HG02973 (cell line): ENCODE data around the gene GRM8.
"Not testable (repeated sequence)": the region's sequence is repeated elsewhere in the genome, so short reads cannot be mapped to it uniquely, and the experiment has no call there.

Experiments used
- ATAC-seq: cut with Tn5 transposase; IDR thresholded peaks from one replicate; pipeline ENCODE4 v1.9.1; 2021; ENCODE audit warnings: moderate library complexity; ENCODE audit not compliant: unreplicated experiment

The GRM8 gene

DNA sequence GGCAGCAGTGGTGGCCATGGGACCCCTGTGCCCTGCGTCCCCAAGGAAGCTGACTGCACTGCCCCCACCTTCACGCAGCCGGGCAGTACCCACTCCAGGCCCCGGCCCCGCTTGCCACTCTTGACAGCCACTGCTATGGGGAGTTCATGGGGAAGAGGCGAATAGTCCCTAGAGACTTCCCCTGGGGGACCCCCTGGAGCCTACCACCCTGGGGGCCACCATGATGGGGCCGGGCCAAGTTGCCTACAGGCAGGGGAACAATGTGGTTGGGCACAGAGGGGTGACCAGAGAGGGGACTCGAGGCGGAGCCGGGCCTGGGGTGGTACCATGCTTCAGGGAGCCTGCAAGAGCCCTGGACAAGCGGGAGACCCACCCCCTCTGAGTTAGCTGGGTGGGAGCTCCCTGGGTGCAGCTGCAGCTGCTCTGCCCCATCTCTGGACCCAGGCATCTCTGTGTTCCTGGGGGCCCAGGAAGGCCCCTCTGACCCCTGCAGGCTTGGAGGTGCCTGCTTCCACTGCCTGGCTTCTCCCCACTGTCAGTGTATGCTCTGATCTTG is 567.6 kb downstream of the GRM8 start:
- ATAC-seq = no peak

DNA sequence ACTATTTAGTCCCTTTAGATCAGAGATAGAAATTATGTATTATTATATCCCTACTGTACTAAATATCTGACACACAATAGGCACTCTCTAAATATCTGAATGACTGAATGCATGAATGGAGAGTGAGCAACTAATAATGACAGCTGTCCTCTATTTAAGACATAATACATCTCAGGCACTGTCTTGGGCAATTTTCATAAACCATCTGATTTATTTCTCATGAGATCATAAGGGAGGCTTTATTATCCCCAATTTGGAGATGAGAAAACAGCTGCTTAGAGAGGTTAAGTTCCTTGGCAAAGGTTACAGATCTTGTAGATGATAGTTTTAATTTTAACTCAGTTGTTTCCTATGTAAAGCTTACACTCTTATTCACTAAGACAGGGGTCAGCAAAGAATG is 570.6 kb downstream of the GRM8 start:
- no peak for ATAC-seq

DNA sequence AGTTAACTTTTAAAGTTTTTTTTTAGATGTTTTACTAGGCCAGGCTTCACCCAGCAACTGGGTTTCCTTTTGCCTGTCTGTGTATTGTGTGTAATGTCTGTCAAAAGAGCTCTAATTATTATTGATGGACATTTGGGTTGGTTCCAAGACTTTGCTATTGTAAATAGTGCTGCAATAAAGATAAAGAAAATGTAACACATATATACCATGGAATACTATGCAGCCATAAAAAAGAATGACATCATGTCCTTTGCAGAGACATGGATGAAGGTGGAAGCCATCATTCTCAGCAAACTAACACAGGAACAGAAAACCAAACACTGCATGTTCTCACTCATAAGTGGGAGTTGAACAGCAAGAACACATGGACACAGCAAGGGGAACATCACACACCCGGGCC is 584.0 kb downstream of the GRM8 start:
- ATAC-seq = not testable (repeated sequence)

DNA sequence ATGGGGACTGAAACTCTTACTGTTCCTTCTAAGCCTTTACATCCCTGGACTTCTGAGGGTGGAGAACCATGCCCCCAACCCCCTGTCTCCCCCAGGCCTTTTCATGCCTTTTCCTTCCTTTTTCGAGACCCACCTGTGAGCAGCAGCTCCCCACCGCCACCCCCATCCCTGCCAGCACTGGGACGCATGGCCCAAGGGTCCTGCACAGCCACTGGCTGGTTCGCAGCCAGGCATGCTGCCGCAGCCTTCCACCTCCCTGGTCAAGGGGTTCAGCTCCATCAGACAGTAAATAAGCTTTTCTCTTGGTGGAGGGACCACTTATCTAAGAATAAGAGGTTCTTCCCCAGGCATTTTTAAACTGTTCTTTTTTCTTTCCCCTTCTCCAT is 584.4 kb downstream of the GRM8 start:
- ATAC-seq = no peak

DNA sequence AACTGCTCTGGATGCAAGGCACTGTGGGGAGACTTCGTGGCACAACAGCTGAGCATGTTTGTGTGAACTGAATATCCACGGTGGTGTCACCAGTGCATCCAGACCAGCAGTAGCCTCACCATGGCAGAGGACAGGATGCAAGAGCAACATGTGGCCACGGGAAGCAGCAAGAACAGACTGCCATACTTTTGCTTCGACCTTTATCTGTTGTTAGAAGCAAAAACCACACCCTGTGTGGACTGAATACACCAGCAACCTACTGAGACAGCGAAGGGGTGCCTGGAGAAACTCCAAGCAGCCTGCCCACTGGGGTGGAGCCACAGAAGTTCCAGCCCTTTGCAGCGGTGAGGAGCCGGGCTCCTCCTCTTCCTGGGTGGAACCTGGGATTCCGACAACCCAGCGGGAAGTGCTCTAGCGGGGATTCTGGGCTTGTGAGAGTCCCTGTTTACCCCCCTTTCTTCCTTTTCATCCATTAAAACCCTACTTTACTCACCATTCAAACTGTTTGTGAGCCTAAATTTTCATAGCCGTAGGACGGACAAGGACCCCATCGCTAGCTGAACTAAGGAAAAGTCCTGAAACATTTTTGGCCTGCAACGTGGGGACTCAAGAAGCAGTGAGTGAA is 584.9 kb downstream of the GRM8 start:
- ATAC-seq = no peak

DNA sequence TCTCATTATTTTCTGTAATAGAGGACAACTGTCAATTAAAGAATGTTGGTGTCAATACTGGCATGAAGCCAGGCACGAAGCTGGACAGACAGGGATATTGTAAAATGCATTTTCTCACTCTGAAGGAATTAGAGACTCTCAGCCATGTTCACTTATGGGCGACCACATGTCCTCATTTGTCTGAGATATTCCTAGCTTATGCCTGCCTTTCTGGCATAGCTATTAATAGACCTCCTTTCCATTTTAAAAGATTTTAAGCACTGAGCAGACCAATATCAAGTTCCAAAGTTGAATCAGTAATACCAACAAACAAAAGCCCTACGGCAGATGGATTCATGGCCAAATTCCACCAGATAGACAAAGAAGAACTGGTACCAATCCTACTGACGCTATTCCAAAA is 589.9 kb downstream of the GRM8 start:
- no peak for ATAC-seq

DNA sequence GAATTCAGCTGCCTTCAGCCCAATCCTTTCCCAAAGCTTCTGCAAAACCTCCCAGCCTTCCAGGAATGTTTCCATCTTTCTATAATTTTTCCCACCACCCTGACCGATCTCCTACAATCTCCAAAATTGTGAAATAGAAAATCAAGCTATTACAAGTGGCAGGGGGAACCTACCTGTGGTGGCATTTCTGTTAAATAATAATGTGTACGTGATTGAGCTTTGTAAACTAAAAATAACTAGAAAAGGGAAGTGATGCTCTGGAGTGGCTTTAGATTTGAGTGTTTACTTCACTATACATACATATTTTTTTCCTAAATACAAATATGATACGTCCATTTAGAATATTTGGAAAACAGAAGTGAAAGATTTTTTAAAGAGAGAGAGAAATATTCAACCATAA is 593.6 kb downstream of the GRM8 start:
- peak; percentile 93 for ATAC-seq

DNA sequence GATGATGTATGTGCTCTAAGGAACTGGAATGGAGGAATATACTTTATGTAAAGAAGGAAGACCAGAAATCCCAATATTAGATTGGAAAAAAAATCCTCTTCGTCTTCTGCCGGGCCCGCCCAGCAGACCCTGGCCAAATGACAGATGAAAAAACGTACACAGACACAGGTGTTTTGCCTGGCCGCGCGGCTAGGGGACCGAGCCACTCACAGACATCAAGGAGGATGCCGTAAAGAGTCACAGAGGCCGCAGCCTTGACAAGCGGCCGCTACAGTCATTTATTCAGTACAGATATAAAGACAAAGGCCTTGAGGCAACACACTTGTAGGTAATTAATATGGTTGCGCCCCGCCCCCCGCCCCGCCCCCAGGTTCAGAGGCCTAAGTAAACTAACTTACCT is 594.1 kb downstream of the GRM8 start:
- ATAC-seq = no peak

DNA sequence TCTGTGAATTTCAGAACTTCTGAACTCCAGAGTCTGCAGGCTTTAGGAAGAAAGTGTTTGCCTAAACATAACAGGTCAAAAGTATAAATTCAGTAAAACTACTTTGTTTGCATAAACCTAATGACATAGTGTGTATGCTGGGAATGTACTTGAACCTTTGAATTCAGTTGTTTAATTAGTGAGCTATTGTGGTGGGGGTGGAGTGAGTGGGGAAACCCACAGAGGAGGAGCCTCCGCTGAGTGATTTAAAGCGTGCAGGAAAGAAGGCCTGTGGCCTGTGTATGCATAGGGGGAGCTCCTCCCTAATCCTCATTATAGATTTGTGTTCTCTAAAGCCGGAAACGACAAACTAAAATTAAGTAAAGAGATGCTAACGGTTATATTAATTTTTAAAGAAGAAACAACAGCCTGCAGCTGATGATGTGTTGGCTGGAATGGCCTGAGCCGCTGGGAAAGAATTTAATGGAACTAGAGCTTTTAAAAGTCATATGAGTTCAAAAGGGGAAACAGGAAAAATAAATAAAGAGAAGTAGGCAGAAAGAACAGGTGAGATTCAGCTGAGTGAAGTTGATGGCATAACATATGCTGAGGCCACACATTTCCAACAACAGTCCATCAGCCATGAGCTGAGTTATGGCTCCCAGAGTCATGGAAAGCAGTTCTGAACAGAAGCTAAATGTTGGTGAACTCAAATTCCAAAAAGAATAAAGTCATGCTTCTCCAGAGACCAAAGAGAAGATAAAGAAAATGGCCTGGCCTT is 595.0 kb downstream of the GRM8 start:
- ATAC-seq = peak; percentile 58

DNA sequence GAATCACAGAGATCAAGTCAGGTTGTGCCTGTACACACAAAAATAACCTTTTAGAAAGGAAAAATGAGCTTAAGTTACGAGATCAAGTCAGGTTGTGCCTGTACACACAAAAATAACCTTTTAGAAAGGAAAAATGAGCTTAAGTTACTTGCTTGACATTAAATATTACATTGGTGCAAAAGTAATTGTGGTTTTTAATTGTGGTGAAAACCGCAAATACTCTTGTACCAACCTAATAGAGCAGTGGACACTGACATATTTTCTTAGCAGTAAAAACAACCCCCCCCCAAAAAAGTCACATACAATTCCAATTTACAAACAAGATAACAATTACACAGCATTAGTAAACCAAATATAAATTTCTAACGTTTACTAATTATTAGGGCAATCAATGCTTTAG is 595.6 kb downstream of the GRM8 start:
- no peak for ATAC-seq

DNA sequence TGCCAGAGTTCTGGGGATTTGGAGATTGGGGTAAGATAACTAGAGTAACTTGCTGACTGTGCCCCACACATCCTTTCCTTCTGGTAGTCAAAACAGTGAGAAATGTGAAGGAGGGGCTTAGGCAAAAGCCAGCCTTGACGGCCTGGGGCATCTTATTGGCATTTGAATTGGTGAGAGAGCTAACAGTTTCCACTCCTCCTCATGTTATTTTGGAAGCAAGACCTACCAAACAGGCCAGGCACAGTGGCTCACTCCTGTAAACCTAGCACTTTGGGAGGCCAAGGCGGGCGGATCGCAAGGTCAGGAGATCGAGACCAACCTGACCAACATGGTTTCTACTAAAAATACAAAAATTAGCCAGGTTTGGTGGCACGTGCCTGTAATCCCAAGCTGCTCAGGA is 596.6 kb downstream of the GRM8 start:
- ATAC-seq = no peak

DNA sequence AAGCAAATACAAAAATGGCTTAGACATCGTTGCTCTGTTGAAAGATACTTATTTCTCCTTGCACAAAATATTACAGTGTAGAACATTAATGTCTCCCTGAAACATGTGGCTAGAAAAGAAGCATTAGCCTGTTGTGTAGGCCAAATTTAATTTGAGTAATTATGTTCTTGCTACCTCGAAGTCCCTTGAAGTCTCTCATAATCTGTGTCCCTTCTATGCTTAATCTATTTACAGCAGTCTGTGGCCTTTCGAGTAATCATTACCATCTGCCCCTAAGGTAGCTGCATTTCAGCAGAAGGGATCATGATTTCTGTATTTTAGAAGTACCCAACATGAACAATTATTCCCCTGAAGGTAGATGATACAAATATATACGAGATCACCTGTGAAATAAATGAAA is 615.2 kb downstream of the GRM8 start:
- no peak for ATAC-seq

DNA sequence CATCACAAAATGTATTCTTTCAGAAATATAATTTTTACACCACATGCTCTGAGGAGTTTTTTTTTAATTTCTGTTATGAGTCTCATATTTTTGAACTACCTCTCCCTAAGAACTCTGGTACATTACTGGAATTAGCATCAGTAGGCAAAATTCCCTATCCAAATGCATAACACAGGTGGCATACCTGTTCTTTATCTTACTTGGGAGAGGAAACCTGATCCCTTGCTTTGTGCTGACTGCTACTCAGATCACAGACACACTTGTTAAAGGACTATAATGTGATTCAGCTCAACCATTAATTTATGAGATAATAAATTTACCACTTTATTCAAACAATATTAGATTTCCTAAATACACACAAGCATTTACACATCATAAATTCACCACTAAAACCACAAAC is 617.2 kb downstream of the GRM8 start:
- no peak for ATAC-seq

DNA sequence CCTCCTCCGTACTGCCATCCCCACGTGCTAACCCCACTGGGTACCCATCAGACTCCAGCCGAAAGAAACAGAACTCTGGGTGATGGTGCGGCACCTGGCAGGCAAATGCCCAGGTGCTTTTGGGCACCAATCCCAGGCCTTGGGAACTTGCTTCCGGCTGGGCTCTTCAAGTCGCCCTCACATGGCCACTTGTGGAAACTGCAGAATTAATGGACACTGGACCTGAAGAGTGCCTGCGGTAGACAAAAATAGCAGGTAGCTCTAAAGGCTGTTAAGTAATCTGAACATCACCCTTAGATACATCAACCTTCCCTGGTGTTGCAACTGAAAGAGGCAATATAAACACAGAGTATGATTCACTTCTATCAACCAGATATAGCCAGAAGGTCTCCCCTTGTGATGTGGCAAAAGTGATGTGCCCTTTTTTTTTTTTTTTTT is 644.4 kb downstream of the GRM8 start:
- no peak for ATAC-seq

DNA sequence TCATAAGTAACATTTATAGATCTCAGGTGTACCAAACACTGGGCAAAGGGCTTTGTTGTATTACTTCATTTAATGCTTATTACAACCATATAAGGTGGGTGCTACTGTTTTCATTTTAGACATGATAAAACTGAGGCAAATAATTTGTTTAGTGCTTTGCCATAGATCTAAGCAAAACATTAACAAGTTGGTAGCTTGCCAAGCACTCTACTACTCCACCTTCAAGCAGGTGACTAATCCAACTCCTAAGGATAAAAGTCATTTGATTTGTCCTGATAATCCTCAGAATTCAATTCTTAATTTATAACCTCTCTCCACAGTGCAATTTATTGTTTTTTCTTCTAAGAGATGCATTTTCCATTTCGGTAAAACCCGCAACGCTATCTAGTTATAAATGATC is 646.4 kb downstream of the GRM8 start:
- no peak for ATAC-seq

DNA sequence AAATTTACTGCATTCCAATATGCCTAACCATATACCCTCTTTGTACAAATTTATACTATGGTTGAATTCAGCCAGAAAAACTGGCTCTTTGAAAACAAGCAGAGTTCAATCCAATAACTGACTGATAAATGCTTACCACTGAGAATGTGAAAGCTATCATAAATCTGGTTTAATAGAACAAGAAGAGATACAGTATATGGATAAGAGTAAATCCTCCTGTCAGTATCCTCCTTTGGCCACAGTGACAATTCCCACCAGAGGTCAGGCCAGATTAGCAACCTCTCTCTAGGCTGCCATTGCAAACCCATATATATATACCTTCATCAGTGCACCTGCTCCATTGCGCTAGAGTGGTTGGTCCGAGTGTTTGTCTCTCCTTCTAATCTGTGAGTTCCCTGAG is 647.2 kb downstream of the GRM8 start:
- no peak for ATAC-seq

DNA sequence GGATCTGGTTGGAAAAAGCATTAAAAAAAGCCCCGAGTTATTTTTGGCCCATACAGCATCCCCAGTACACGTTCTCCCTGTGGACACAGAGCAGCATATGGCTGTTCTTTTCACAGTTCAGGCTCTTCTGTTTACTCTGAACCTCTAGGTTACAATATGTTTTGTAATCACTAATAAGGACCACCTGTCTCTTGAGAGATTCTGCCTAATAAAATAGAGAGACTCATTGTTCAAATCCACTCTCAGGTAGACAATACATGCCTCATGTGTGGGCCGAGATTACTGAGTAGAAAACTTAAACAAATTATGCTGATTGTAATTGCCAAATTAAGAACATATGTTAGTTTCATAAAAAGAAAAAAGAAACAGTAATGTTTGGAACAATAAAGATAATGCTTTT is 647.7 kb downstream of the GRM8 start:
- no peak for ATAC-seq

DNA sequence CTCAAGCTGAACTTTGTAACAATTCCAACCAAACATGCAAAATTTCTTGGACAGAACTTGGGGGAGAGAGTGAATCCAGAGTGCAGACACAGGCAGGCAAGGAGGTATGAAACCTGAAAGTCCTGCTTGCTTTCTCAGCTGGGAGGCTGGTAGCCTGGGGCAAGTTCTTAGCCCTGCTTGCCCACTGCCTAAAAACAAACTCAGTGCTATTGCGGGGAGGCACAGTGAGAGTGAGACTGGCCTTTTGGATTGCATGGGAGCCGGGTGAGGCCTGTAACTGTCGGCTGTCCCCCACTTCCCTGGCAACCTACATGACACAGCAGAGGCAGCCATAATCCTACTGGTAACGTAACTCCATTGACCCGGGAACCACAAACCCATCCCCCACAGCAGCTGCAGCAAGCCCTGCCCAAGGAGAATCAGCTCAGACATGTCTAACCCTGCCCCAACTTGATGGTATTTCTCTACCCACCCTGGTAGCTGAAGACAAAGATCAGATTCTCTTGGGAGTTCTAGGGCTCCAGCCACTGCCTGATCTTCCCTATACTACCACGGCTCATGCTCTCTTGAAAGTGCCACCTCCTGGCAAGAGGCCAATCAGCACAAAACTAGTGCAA is 663.6 kb downstream of the GRM8 start:
- no peak for ATAC-seq

DNA sequence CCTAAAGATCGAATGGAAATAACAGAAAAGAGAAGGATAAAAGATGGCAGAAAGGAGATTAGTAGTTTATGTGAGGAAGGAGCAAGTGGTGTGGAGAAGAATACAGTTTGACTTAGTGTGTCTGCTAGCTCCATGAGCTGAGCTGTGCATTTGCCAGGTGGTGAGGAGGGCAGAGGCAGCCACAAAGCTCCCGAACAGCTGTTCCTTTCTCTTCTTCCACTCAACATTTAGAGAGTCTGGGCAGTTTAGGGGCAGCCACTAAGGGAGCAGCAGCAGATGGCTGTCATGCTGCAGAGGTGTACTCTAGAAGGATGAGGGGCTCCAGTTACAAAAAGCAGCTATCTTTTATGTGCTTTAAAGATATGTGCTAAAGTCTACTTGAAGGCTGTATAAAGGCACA is 674.4 kb downstream of the GRM8 start:
- ATAC-seq = no peak

DNA sequence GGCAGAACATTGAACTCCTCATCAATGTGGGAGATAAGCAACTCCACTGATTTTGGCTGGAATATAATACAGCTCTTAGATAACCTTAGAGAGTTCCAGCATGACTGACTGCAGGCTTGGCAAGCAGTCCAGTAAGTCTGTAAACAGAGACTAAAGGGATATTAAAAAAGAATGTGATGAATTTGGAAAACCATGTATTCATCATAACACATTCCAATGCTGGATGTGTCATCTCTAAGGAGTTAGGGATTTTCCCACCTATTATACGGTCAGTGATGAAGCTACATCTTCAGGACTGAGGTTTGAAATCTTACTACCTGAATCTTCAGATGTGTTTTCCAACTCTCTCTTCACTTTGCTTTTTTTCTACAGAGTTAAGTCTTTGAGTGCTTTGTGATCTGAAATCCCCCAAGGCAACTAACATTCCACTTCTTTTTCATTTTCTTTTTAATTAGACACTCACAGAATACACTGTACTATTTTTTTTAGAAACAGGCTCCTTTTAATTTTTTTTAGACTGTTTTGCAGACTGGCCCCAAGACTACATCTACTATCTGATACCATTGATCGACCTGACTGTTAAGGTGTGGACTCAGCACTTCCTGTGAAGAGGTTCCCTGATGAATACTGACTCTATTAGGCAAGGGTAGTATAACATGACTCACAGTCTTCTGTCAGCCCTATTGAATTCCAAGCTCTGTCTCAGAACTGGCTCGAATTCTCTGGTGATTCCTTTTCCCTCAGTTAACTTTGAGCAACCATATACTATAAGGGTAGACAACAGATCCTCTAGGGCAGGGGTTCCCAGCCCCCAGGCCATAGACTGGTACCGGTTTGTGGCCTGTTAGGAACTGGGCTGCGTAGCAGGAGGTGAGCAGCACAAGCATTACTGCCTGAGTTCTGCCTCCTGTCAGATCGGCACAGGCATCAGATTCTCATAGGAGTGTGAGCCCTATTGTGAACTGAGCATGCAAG is 678.2 kb downstream of the GRM8 start:
- no peak for ATAC-seq

DNA sequence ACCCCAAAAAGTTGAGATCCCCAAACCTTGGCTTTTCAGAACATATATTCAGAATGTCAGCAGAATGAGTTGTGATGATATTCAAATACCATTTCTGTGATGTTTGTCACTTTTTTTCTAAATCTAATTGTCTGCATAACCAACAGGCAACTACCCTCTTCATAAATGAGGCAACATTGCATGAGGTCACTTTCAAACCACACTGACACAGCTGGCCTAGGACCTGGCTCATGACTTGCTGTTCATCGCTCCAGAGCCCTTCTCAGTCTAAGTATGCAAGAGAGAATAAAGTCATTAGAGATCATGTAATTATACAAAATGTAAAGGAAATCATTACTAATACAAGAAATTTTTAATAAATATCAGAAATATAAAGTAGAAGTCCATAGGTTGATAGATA is 681.9 kb downstream of the GRM8 start:
- no peak for ATAC-seq
